IPS-20b (cell line): Measurements from ENCODE around the gene SMYD3.

Experiments
- H3K27ac ChIP-seq: one replicate; pipeline ENCODE4 v1.5.1; 2013; ENCODE audit warnings: low read length
- H3K27me3 ChIP-seq: 2 replicates; pipeline ENCODE4 v1.6.1; 2013; ENCODE audit warnings: mild to moderate bottlenecking, low read length, inconsistent platforms; ENCODE audit not compliant: insufficient read depth
- H3K36me3 ChIP-seq: 2 replicates; pipeline ENCODE4 v1.6.1; 2013; ENCODE audit warnings: low read depth, mild to moderate bottlenecking, inconsistent platforms, low read length, moderate library complexity; ENCODE audit not compliant: insufficient read depth
- H3K4me1 ChIP-seq: 2 replicates; pipeline ENCODE4 v1.6.1; 2013; ENCODE audit warnings: mild to moderate bottlenecking, control low read depth, inconsistent platforms, low read length, moderate library complexity; ENCODE audit not compliant: insufficient read depth
- H3K4me3 ChIP-seq: 2 replicates; pipeline ENCODE4 v1.5.1; 2013; ENCODE audit warnings: mild to moderate bottlenecking, low read length, inconsistent platforms
- H3K9ac ChIP-seq: 2 replicates; pipeline ENCODE4 v1.6.1; 2013; ENCODE audit warnings: low read depth, mild to moderate bottlenecking, inconsistent platforms, low read length, moderate library complexity
- H3K9me3 ChIP-seq: 2 replicates; pipeline ENCODE4 v1.6.1; 2013; ENCODE audit warnings: mild to moderate bottlenecking, low read depth, low read length, inconsistent platforms; ENCODE audit not compliant: insufficient read depth

The SMYD3 gene

DNA sequence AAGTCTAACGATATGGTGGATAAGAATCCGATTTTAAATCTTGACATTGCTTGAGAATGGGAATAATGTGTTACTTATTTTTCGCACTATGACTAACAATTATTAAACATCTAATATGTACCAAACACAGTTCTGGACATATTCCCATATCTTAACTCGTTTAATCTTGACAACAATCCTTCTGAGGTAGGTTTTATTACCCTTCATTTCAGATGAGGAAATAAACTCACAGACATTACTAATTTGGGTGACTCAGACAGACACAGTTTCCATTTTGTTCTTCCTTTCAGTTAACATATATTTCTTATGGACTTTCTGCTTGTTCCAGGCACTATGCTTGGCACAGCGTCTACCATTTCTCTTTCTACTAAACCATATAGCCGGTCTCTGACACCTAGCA, 244.8 kb downstream of the SMYD3 start:
- H3K36me3 ChIP-seq: no peaks in the 10 kb centered on the region
- no peak overlapping the region for H3K27ac ChIP-seq
- H3K27me3 ChIP-seq: no peaks in the 10 kb centered on the region
- H3K4me1 ChIP-seq: peaks cover 4% of the 10 kb centered on the region
- H3K4me3 ChIP-seq: no peak overlapping the region
- peaks cover 3% of the 10 kb centered on the region; the same call in 1 of the 2 replicates for H3K9me3 ChIP-seq
- H3K9ac ChIP-seq: no peak overlapping the region

DNA sequence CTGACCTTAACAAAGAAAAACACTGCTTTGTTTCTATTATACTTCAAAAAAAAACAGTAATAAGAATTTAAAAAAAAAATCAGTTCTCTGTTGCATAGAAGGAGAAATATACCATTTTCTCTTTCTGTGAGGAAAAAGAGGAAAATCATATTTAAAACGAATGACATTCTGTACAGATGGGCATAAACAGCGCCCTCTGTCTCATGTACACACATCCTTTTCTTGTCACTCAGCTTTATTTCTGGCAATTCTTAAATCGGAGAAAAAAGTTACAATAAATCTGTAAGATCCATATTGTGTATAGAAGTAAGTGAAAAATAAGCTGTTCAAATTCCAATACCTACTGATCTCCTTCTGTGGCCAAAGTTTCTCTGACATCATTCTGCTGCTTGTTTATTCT, 245.4 kb downstream of the SMYD3 start:
- Histone ChIP-seq H3K9me3 (peaks cover 3% of the 10 kb centered on the region; the same call in 1 of the 2 replicates), H3K9ac (no peak overlapping the region), H3K27ac (no peak overlapping the region), H3K4me1 (peaks cover 4% of the 10 kb centered on the region; the same call in 1 of the 2 replicates), H3K36me3 (no peaks in the 10 kb centered on the region), H3K4me3 (no peak overlapping the region), H3K27me3 (no peaks in the 10 kb centered on the region)

DNA sequence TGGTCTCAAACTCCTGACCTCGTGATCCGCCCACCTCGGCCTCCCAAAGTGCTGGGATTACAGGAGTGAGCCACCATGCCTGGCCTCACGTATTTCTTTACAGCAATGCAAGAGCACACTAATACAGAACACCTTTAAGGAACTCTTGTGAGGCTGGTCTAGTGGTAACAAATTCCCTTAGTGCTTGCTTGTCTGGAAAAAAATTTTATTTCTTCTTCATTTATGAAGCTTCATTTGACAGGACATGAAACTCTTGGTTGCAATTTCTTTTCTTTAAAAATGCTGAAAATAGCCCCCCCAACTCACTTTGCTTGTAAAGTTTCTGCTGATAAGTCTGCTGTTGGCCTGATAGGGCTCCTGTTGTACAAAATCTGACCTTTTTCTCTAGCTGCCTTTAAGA, 248.8 kb downstream of the SMYD3 start:
- Histone ChIP-seq H3K27me3 (no peaks in the 10 kb centered on the region), H3K9ac (no peak overlapping the region), H3K9me3 (peaks cover 3% of the 10 kb centered on the region; the same call in 1 of the 2 replicates), H3K27ac (no peak overlapping the region), H3K36me3 (no peaks in the 10 kb centered on the region), H3K4me3 (no peak overlapping the region), H3K4me1 (peaks cover 4% of the 10 kb centered on the region; the same call in 1 of the 2 replicates)

DNA sequence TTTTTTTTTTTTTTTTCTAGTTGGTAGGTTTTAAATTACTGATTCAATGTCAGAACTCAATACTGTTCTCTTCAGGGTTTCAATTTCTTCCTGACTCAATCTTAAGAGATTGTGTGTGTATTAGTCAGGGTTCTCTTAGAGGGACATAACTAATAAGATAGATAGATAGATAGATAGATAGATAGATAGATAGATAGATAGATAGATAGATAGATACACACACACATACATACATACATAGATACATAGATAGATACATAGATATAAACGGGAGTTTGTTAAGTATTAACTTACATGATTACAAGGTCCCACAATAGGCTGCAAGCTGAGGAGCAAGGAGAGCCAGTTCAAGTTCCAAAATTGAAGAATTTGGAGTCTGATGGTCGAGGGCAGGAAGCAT, 251.3 kb downstream of the SMYD3 start:
- Histone ChIP-seq H3K27ac (no peak overlapping the region), H3K36me3 (no peaks in the 10 kb centered on the region), H3K4me1 (no peaks in the 10 kb centered on the region), H3K27me3 (no peaks in the 10 kb centered on the region), H3K9me3 (peaks cover 3% of the 10 kb centered on the region; the same call in 1 of the 2 replicates), H3K4me3 (no peak overlapping the region), H3K9ac (no peak overlapping the region)

DNA sequence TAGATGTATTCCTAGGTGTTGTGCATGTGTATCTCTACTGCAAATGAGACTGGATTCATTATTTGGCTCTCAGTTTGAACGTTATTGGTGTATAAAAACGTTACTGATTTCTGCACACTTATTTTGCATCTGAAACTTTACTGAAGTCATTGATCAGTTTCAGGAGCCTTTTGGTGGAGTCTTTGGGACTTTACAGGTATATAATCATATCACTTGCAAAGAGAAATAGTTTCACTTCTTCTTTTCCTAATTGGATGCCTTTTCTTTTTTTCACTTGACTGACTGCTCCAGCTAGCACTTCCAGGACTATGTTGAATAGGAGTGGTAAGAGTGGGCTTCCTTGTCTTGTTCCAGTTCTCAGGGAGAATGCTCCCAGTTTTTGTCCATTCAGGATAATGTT, 252.2 kb downstream of the SMYD3 start:
- Histone ChIP-seq H3K4me3 (no peak overlapping the region), H3K9me3 (peaks cover 3% of the 10 kb centered on the region; the same call in 1 of the 2 replicates), H3K4me1 (no peaks in the 10 kb centered on the region), H3K27ac (no peak overlapping the region), H3K27me3 (no peaks in the 10 kb centered on the region), H3K36me3 (no peaks in the 10 kb centered on the region), H3K9ac (no peak overlapping the region)

DNA sequence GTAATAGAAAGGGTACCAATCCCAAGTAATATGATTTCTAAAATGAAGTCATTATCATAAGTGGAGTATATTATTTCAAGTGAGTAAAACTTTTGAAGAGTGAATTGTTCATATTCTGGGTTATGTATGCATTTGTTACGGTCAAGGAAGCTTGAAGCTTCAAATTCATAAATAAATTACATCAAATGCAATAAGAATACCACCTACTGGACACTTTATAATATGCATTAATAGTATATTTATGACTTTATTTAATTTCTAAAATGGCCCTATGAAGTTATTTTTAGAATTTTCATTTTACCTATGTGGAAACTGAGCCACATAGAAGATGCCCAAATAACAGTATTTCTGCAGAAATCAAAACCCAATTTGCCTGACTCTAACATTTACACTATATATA, 260.6 kb downstream of the SMYD3 start:
- Histone ChIP-seq H3K4me3 (no peak overlapping the region), H3K36me3 (no peaks in the 10 kb centered on the region), H3K9ac (no peak overlapping the region), H3K27me3 (no peaks in the 10 kb centered on the region), H3K4me1 (no peaks in the 10 kb centered on the region), H3K27ac (no peak overlapping the region), H3K9me3 (no peaks in the 10 kb centered on the region)

DNA sequence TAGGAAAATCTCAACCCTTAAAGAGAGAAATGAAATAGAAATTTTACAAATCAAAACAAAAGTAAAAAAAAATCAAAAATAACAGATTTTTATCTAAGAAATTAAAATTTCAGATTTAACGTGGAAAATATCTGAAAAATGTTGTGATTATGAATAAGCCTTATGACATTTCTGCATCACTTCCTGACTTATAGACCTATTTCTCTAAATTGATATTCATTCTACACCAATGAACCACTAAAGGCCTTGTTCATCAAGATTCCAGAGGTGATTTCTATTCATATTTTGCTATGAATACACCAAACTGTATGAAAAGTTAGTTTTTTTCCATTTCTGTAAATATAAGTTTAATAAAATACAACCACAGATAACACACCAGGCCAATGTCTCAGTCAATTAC, 261.5 kb downstream of the SMYD3 start:
- Histone ChIP-seq H3K27me3 (no peaks in the 10 kb centered on the region), H3K4me3 (no peak overlapping the region), H3K9me3 (no peaks in the 10 kb centered on the region), H3K4me1 (no peaks in the 10 kb centered on the region), H3K36me3 (no peaks in the 10 kb centered on the region), H3K27ac (no peak overlapping the region), H3K9ac (no peak overlapping the region)

DNA sequence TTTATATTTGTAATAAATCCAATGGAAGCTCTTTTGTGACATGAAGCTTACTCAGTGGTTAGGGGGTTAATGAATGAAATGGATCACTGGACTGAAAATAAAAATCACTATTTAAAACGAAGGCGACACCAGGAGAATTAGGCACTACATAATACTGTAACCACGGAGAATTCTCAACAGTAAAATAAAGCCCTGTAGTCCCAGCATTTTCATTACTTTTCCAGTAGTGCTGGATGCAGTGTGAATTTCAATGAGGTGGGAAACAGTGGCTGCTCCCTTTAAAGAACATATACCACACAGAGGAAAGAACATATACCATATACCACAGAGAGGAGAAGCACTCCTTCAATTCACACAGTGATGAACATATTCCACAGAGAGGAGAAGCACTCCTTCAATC, 275.0 kb downstream of the SMYD3 start:
- Histone ChIP-seq H3K9ac (no peak overlapping the region), H3K4me3 (no peak overlapping the region), H3K27ac (no peak overlapping the region), H3K9me3 (no peaks in the 10 kb centered on the region), H3K36me3 (no peaks in the 10 kb centered on the region), H3K27me3 (no peaks in the 10 kb centered on the region), H3K4me1 (no peaks in the 10 kb centered on the region)

DNA sequence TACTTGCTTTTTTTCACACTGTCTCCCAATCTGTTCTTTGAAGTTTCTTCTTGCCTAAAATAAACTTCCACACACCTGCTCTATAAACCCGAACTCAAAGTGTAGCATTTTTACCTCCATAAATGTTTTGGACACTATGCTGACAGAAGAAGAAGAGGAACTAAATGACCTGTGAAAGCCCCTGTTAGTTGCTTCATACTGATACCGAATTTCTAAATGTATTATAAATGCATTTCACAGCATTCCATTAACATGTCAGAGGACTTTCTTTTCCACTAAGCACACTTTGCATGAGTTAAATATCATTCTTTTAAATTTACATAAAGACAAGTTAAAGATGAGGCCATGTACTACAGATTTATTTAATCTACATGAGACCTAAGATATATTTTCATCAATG, 281.0 kb downstream of the SMYD3 start:
- Histone ChIP-seq H3K9ac (no peak overlapping the region), H3K36me3 (no peaks in the 10 kb centered on the region), H3K27me3 (no peaks in the 10 kb centered on the region), H3K4me1 (no peaks in the 10 kb centered on the region), H3K27ac (no peak overlapping the region), H3K4me3 (no peak overlapping the region), H3K9me3 (peaks cover 3% of the 10 kb centered on the region; the same call in 1 of the 2 replicates)

DNA sequence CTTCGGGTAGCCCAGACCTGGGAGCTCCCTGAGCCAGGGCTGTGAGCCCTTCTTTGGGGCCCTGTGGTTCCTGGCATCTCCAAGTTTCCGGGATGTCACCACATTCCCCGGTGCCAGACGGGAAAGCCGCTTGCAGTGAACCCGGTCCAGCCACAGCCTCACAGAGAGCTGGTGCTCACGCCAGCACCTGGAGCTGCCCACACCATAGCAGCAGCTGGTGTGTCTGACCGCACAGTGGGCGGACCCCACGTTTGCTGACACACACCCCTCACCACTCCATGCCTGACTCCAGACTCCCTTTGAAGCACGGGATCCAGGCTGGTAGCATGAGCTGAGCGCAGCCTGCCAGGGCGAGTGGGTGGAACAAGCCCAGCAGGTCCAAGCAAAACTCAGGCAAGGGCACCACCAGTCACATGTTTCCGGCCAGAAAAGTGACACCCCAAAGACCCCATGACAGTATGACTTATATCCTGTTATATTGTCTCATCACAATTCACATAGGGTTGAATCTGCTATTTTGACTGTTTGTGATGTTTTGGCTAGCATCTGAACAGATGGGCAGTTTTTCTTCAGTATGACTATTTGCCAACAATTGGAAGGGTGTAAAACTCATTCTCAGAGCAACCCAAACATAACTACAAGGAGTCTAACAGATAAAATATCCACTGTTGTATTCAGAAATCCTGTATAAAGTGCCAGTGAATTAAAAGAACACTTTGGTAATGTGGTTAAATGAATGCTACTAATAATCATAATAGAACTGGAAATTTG, 285.4 kb downstream of the SMYD3 start:
- H3K4me3 ChIP-seq: no peak overlapping the region

DNA sequence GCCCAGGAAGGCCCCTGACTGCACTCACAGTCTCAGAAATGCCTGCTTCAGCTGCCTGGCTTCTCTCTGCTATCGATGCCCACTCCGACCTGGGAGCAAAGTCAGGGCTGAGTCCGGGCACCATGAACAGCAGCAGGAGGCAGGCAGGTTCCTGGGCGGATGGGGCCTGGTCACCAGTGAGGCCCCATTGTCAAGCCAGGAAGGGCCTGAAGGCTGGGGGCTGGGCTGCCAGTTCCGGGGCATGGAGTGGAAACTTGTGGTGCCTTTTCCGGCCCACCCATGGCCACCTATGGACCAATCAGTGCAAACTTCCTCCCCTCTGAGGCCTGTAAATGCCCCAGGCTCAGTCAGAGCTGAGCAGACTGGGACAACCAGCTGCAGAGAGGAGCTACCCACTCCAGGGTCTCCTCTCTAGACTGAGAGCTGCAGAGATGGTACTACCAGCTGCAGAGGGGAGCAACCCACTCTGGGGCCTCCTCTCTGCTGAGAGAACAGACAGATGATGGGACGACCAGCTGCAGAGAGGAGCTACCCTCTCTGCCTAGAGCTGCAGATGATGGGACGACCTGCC, 286.5 kb downstream of the SMYD3 start:
- Histone ChIP-seq H3K4me3 (no peak overlapping the region), H3K9ac (no peak overlapping the region), H3K27ac (no peak overlapping the region), H3K9me3 (peaks cover 7% of the 10 kb centered on the region; the same call in 1 of the 2 replicates), H3K27me3 (no peaks in the 10 kb centered on the region), H3K36me3 (no peaks in the 10 kb centered on the region), H3K4me1 (0 out of 2 replicates have a peak, but pooled peaks cover 5% of the 10 kb centered on the region)

More for the DNA sequence above, 285.4 kb downstream of the SMYD3 start:
- H3K36me3 ChIP-seq: no peaks in the 10 kb centered on the region
- H3K27me3 ChIP-seq: no peaks in the 10 kb centered on the region
- H3K27ac ChIP-seq: no peak overlapping the region
- H3K9ac ChIP-seq: no peak overlapping the region
- H3K4me1 ChIP-seq: 0 out of 2 replicates have a peak, but pooled peaks cover 5% of the 10 kb centered on the region
- peaks cover 7% of the 10 kb centered on the region; the same call in 1 of the 2 replicates for H3K9me3 ChIP-seq

DNA sequence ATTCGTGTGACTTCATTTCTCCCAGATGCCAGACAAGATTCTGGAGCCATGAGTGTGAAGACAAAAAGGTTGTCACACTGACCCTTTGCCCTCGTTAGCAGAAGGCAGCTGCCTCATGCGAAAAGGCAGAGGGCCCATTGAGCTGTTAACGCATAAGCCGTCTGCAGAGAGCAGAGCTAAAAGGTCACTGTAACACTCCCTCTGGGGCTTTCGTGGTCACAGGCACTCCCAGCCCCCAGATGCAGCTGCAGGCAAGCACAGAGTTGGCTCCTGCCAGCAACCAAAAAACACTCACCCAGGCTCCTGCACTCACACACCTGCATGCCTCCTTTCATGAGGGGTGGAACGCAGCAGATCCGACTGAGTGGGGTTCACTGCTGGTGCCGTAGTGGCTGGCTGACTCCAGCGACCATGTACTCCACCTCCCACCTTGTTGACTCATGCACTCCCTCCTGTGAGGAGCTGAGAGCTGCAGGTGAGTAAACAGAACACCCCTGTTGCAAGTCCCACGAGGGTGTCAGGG, 287.5 kb downstream of the SMYD3 start:
- no peak overlapping the region for H3K9ac ChIP-seq

More for the DNA sequence above, 287.5 kb downstream of the SMYD3 start:
- peaks cover 7% of the 10 kb centered on the region; the same call in 1 of the 2 replicates for H3K9me3 ChIP-seq
- H3K4me3 ChIP-seq: no peak overlapping the region
- no peaks in the 10 kb centered on the region for H3K36me3 ChIP-seq
- H3K27me3 ChIP-seq: no peaks in the 10 kb centered on the region
- H3K27ac ChIP-seq: no peak overlapping the region
- 0 out of 2 replicates have a peak, but pooled peaks cover 5% of the 10 kb centered on the region for H3K4me1 ChIP-seq
